Liver (tissue), 9 donors: ENCODE results near the gene PATJ. TPM values are rescaled to one million over a fixed set of nuclear protein-coding genes. Genes with fewer than 3 reads are reported as not detected.

Source experiments
- DNase-seq: peaks from one replicate; pipeline ENCODE4 v3.0.0-alpha.2; 2017; ENCODE audit warnings: low spot score
- H3K27ac ChIP-seq, 2 donors: one replicate each; pipeline ENCODE4 v1.7.0; 2013; ENCODE audit warnings: inconsistent platforms in 2 of 2, low read length in 2 of 2, control low read depth in 1 of 2, low read depth in 1 of 2, mild to moderate bottlenecking in 1 of 2
- H3K27me3 ChIP-seq, 4 donors: one replicate each; pipeline versions ENCODE4 v1.6.1 to v1.7.0; 2013; ENCODE audit warnings: low read length in 3 of 4, inconsistent platforms in 1 of 4, mild to moderate bottlenecking in 1 of 4, moderate library complexity in 1 of 4; ENCODE audit not compliant: control insufficient read depth in 4 of 4, insufficient read depth in 4 of 4
- H3K36me3 ChIP-seq, 4 donors: one replicate each; pipeline versions ENCODE4 v1.6.1 to v1.7.0; 2013; ENCODE audit warnings: low read length in 3 of 4, mild to moderate bottlenecking in 3 of 4, low read depth in 1 of 4, moderate library complexity in 1 of 4; ENCODE audit not compliant: control insufficient read depth in 4 of 4, insufficient read depth in 3 of 4
- H3K4me1 ChIP-seq, 4 donors: one replicate each; pipeline versions ENCODE4 v1.6.1 to v1.7.0; 2013; ENCODE audit warnings: low read length in 3 of 4, mild to moderate bottlenecking in 3 of 4, moderate library complexity in 1 of 4; ENCODE audit not compliant: control insufficient read depth in 4 of 4, insufficient read depth in 4 of 4
- H3K4me3 ChIP-seq, 3 donors: one replicate each; pipeline versions ENCODE4 v1.6.1 to v1.7.0; 2013; ENCODE audit warnings: low read length in 3 of 3, control low read depth in 1 of 3, low read depth in 1 of 3, mild to moderate bottlenecking in 1 of 3
- H3K9ac ChIP-seq, 2 donors: one replicate each; pipeline ENCODE4 v1.7.0; 2013; ENCODE audit warnings: low read length in 2 of 2, mild to moderate bottlenecking in 2 of 2, moderate library complexity in 2 of 2, control low read depth in 1 of 2, low read depth in 1 of 2
- H3K9me3 ChIP-seq, 4 donors: one replicate each; pipeline versions ENCODE4 v1.6.1 to v1.7.0; 2013; ENCODE audit warnings: low read length in 3 of 4; ENCODE audit not compliant: control insufficient read depth in 4 of 4
- ATF3 ChIP-seq: IDR thresholded peaks from 2 replicates; pipeline ENCODE4 v1.6.1; 2016; ENCODE audit warnings: antibody characterized with exemption
- CTCF ChIP-seq: fragments of 150-350 bp; IDR thresholded peaks from 2 replicates; pipeline ENCODE4 v1.5.1; 2017; ENCODE audit warnings: improper control_type of control experiment, low read depth, low read length; ENCODE audit not compliant: missing input control
- FOXA1 ChIP-seq: IDR thresholded peaks from 2 replicates; pipeline ENCODE4 v1.6.1; 2016; ENCODE audit warnings: antibody characterized with exemption
- FOXA2 ChIP-seq: IDR thresholded peaks from 2 replicates; pipeline ENCODE4 v1.6.1; 2016; ENCODE audit warnings: antibody characterized with exemption
- HNF4A ChIP-seq, 2 donors: conservative IDR thresholded peaks; 2 replicates each; pipeline ENCODE4 v1.6.1; 2016; ENCODE audit warnings: antibody characterized with exemption in 2 of 2, mild to moderate bottlenecking in 2 of 2
- HNF4G ChIP-seq: IDR thresholded peaks from 2 replicates; pipeline ENCODE4 v1.6.1; 2016; ENCODE audit warnings: antibody characterized with exemption
- MAX ChIP-seq: IDR thresholded peaks from 2 replicates; pipeline ENCODE4 v1.6.1; 2016; ENCODE audit warnings: antibody characterized with exemption
- RAD21 ChIP-seq, 2 donors: IDR thresholded peaks; 2 replicates each; pipeline ENCODE4 v1.6.1; 2016; ENCODE audit warnings: antibody characterized with exemption in 2 of 2, mild to moderate bottlenecking in 2 of 2
- REST ChIP-seq: IDR thresholded peaks from 2 replicates; pipeline ENCODE4 v1.6.1; 2016; ENCODE audit warnings: antibody characterized with exemption, mild to moderate bottlenecking
- SP1 ChIP-seq: IDR thresholded peaks from 2 replicates; pipeline ENCODE4 v1.6.1; 2018; ENCODE audit warnings: antibody characterized with exemption, mild to moderate bottlenecking
- TAF1 ChIP-seq: conservative IDR thresholded peaks from 2 replicates; pipeline ENCODE4 v1.6.1; 2016; ENCODE audit warnings: antibody characterized with exemption, mild to moderate bottlenecking
- ZBTB33 ChIP-seq: IDR thresholded peaks from 2 replicates; pipeline ENCODE4 v1.6.1; 2016; ENCODE audit warnings: antibody characterized with exemption
- WGBS: extraction: QIAGEN DNeasy Blood & Tissue Kit; methylation state at CpG from one replicate; pipeline ENCODE4 v1.1.7; 2013; 5-methylcytosine and 5-hydroxymethylcytosine counted together
- polyA plus RNA-seq, 2 donors: library from polyadenylated mRNA; stranded (reverse) in 1 of 2; unstranded in 1 of 2; fragments of 200-250 nt in 1 of 2; fragments of >200 nt in 1 of 2; fragmentation: Nextera tagmentation in 1 of 2; extraction: Ambion mirVana in 1 of 2; gene quantifications; one replicate each; pipeline versions ENCODE4 v1.2.1 to v1.2.3, GENCODE V29; 2013 to 2015
- total RNA-seq, 2 donors: library from RNA; depleted of rRNA; stranded (reverse); fragments of >200 nt; gene quantifications; one replicate each; pipeline ENCODE4 v1.2.3, GENCODE V29; 2014
- donor health status: healthy.
- donor health status: healthy.
- donor health status: healthy.
- donor health status: healthy.
- donor health status: healthy.

The PATJ gene
- total and polyA plus RNA-seq, 4 donors = 5.7 to 29.8 (median 9.0) TPM

GRCh38 chr1:61930116-61930645 lies 187.9 kb downstream of the PATJ start:
- H3K27me3 ChIP-seq = no peaks in the 10 kb centered on the region
- no peak overlapping the region for H3K27ac ChIP-seq
- WGBS = 97% methylated on average over 5 of the region's 5 CpGs
- H3K4me1 ChIP-seq = no peaks in the 10 kb centered on the region
- no peak overlapping the region for H3K9ac ChIP-seq
- peaks cover 0 to 4% (median 2%) of the 10 kb centered on the region in 4 donors for H3K36me3 ChIP-seq
- no peaks in the 10 kb centered on the region for H3K9me3 ChIP-seq
- no peak overlapping the region for H3K4me3 ChIP-seq
- no peak for TF ChIP-seq FOXA2
- TF ChIP-seq ATF3 = no peak
- TF ChIP-seq TAF1 = no peak
- no peak for TF ChIP-seq CTCF
- TF ChIP-seq HNF4A (conservative IDR thresholded peaks at IDR 0.05) = no peak
- TF ChIP-seq ZBTB33 = no peak
- DNase-seq = no peak

- Histone ChIP-seq H3K27me3 (no peaks in the 10 kb centered on the region), H3K27ac (no peak overlapping the region), H3K4me3 (no peak overlapping the region), H3K9ac (no peak overlapping the region), H3K9me3 (no peaks in the 10 kb centered on the region), H3K4me1 (no peaks in the 10 kb centered on the region), H3K36me3 (peaks cover 0 to 4% (median 2%) of the 10 kb centered on the region in 4 donors)
- 97% methylated on average over 3 of the region's 3 CpGs for WGBS
- DNase-seq = no peak
- TF ChIP-seq FOXA1 = no peak
- no peak for TF ChIP-seq ATF3
- no peak for TF ChIP-seq REST
- no peak for TF ChIP-seq TAF1
- TF ChIP-seq RAD21 (IDR thresholded peaks at IDR 0.05) = no peak
- TF ChIP-seq HNF4G = no peak
- no peak for TF ChIP-seq FOXA2
- no peak for TF ChIP-seq SP1
- no peak for TF ChIP-seq MAX
These were observed 189.5 kb downstream of the PATJ start for GRCh38 chr1:61931587-61932279.
